ENCODE data around the gene MC5R.

The MC5R gene

DNA sequence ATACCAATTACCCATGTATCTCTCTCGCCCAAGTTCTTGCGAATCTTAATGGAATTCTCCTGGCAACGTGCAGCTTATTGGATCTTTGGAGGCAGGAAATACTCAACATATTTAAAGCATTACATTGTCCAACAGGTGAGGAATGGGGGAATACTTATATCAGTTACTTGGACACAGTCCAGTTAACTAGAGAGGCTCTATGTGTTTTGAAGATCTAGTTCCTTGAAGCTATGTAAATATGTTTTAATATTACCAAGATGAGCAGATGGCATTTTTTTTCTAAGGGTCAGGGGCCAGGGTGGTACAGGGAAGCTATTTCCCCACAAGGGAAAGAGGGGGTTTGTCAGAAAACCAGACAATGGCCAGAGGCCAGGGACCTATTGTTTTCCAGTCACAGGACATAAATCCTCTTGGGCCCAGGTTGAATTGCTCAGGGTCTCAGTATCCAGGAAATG, 26.8 kb upstream of the MC5R start:
- H2AFZ ChIP-seq = no peak overlapping the region
- no peaks in the 10 kb centered on the region for H3K36me3 ChIP-seq (ENCODE audit: control insufficient read depth, insufficient read depth, low read length)
- TF ChIP-seq CTCF (IDR thresholded peaks at IDR 0.05) = no peak
- H3K4me2 ChIP-seq (ENCODE audit: low read length) = no peak overlapping the region
- no peak overlapping the region for H3K27ac ChIP-seq
- H3K4me3 ChIP-seq (ENCODE audit: low read depth, low read length) = no peak overlapping the region
- no peaks in the 10 kb centered on the region for H3K27me3 ChIP-seq (ENCODE audit: control insufficient read depth, insufficient read depth, low read length)
- no peaks in the 10 kb centered on the region for H3K9me3 ChIP-seq (ENCODE audit: control insufficient read depth, low read length)
- no peak overlapping the region for H3K9ac ChIP-seq
- H3K79me2 ChIP-seq = no peaks in the 10 kb centered on the region
- no peaks in the 10 kb centered on the region for H3K4me1 ChIP-seq

DNA sequence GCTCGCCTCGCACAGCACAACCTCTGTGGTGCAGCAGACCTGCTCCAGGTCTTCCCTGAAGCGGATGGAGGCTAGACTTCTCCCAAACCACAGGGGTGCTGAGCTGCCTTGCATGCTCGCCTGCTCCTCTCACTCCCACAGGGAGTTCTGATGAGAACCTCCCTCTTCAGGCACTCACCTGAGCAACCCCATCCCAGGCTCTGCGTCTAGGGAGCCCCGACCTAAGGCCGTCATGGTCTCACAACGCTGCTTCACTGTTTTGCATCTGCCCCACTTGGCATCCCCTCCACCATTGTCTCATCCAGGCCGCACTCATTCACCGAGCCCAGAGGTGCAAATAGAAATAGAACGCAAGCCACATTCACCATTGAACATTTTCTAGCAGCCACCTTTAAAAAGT, 24.6 kb upstream of the MC5R start:
- no peaks in the 10 kb centered on the region for H3K27me3 ChIP-seq (ENCODE audit: control insufficient read depth, insufficient read depth, low read length)
- no peak overlapping the region for H3K27ac ChIP-seq
- H3K36me3 ChIP-seq (ENCODE audit: control insufficient read depth, insufficient read depth, low read length) = no peaks in the 10 kb centered on the region
- no peaks in the 10 kb centered on the region for H3K9me3 ChIP-seq (ENCODE audit: control insufficient read depth, low read length)
- no peak overlapping the region for H3K4me3 ChIP-seq (ENCODE audit: low read depth, low read length)
- TF ChIP-seq CTCF (IDR thresholded peaks at IDR 0.05) = no peak
- no peak overlapping the region for H3K4me2 ChIP-seq (ENCODE audit: low read length)
- no peak overlapping the region for H3K9ac ChIP-seq
- H2AFZ ChIP-seq = no peak overlapping the region
- H3K79me2 ChIP-seq = no peaks in the 10 kb centered on the region
- H3K4me1 ChIP-seq = no peaks in the 10 kb centered on the region

DNA sequence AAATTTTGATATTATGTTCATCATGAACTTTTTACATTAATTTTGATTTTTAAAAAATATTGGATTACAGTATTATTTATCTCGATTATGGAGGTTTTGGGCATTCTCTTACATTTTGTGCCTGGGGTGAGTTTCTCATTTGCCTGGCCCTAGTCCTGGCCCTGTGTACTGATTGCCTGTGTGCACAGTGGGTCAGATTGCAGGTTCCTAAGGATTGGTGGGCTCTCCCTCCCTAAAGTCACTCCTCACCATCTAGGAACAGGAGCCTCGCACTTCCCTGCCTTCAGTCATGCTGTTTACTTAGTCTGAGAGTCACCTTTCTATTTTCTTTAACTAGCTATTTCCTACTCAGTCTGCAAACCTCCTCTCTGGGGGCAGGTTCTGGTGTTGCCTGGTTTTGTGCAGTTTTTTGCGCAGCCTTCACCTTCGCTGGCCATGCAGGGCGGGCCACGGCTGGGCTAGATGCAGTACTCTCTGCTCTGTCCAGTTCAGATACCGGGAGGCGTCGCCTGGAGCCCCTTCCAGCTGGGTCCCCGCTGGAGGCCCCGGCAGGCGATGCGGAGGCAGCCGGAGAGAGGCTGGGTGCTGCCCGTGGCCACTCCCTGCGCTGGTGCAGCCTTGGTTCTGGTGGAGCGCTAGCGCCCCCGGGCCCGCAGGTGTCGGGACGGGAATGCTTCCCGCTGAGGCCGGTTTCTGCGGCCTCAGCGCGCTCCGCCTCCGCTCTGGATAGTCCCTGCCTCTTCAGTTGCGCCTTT, 23.3 kb upstream of the MC5R start:
- Histone ChIP-seq H3K36me3 (ENCODE audit: control insufficient read depth, insufficient read depth, low read length) (no peaks in the 10 kb centered on the region), H3K4me3 (ENCODE audit: low read depth, low read length) (no peak overlapping the region), H3K4me1 (no peaks in the 10 kb centered on the region), H3K79me2 (no peaks in the 10 kb centered on the region), H3K27ac (no peak overlapping the region), H3K4me2 (ENCODE audit: low read length) (peak overlapping the region; percentile 43), H3K9ac (no peak overlapping the region), H3K27me3 (ENCODE audit: control insufficient read depth, insufficient read depth, low read length) (no peaks in the 10 kb centered on the region), H2AFZ (peak overlapping the region; percentile 77), H3K9me3 (ENCODE audit: control insufficient read depth, low read length) (no peaks in the 10 kb centered on the region)
- TF ChIP-seq CTCF (IDR thresholded peaks at IDR 0.05) = peak; percentile 49

- Histone ChIP-seq H3K27ac (no peak overlapping the region), H3K9me3 (ENCODE audit: control insufficient read depth, low read length) (no peaks in the 10 kb centered on the region), H3K9ac (no peak overlapping the region), H2AFZ (peak overlapping the region; percentile 77), H3K4me2 (ENCODE audit: low read length) (peak overlapping the region; percentile 43), H3K79me2 (no peaks in the 10 kb centered on the region), H3K4me1 (no peaks in the 10 kb centered on the region), H3K4me3 (ENCODE audit: low read depth, low read length) (no peak overlapping the region), H3K36me3 (ENCODE audit: control insufficient read depth, insufficient read depth, low read length) (no peaks in the 10 kb centered on the region), H3K27me3 (ENCODE audit: control insufficient read depth, insufficient read depth, low read length) (no peaks in the 10 kb centered on the region)
- no peak for TF ChIP-seq CTCF (IDR thresholded peaks at IDR 0.05)
Measured at GRCh38 chr18:13801260-13801601, 22.7 kb upstream of the MC5R start.

GRCh38 chr18:13804305-13804704, 19.6 kb upstream of the MC5R start:
- Histone ChIP-seq H3K4me3 (ENCODE audit: low read depth, low read length) (no peak overlapping the region), H3K27ac (no peak overlapping the region)
- no peak for TF ChIP-seq CTCF (IDR thresholded peaks at IDR 0.05)

More at GRCh38 chr18:13804305-13804704, 19.6 kb upstream of the MC5R start:
- no peak overlapping the region for H2AFZ ChIP-seq
- H3K79me2 ChIP-seq = no peaks in the 10 kb centered on the region
- H3K9ac ChIP-seq = no peak overlapping the region
- H3K9me3 ChIP-seq (ENCODE audit: control insufficient read depth, low read length) = no peaks in the 10 kb centered on the region
- H3K36me3 ChIP-seq (ENCODE audit: control insufficient read depth, insufficient read depth, low read length) = no peaks in the 10 kb centered on the region
- no peaks in the 10 kb centered on the region for H3K27me3 ChIP-seq (ENCODE audit: control insufficient read depth, insufficient read depth, low read length)
- no peak overlapping the region for H3K4me2 ChIP-seq (ENCODE audit: low read length)
- no peaks in the 10 kb centered on the region for H3K4me1 ChIP-seq

Data from parathyroid adenoma (tissue), 2 donors.